ENCODE results near the gene C5orf63. TPM values are rescaled to one million over a fixed set of nuclear protein-coding genes. Genes with fewer than 3 reads are reported as not detected.
A peak's percentile ranks its signal among the peaks of the same experiment; 100 is the strongest.

The C5orf63 gene
- total RNA-seq, 1 experiment from 2014 or later = 1.2 TPM

DNA sequence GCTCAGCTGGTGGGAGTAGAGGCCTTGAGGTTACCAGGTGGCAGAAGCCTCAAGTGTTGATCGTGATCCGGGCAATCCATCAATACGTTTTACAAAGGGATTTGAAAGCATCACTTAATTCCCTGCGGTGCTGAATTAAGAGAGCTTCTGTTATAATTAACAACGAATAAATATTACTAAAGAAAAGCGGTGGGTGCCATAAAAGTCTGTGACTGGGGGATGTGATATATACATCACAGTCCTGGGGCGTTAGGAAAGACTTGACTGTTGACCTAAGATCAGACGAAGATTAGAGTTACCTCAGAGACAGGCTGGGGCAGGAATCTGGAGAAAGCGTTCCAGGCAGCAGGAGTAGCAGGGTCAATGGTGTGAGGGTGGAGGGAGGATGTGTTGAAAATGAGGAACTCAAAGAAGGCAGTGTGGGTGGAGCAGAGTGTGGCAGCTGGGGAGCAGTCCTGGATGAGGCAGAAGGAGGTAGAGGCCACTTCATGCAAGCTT, 6.7 kb upstream of the C5orf63 start:
- Histone ChIP-seq H3K18ac (ENCODE audit: insufficient read length, low read depth, low read length) (no peak overlapping the region), H3K14ac (ENCODE audit: insufficient read depth, low read length) (peak overlapping the region; percentile 44; the same call in 1 of the 2 replicates), H3K9ac (ENCODE audit: extremely low read depth, insufficient read length, low read length) (no peak overlapping the region), H3K27me3 (ENCODE audit: insufficient read depth, low read length) (no peaks in the 10 kb centered on the region), H2BK15ac (ENCODE audit: low read depth, low read length) (no peak overlapping the region), H2BK12ac (ENCODE audit: insufficient read length, low read depth, low read length) (no peak overlapping the region), H4K5ac (ENCODE audit: insufficient read length, low read depth, low read length) (no peak overlapping the region), H3K79me1 (ENCODE audit: insufficient read depth, low read depth, low read length, poor library complexity, severe bottlenecking) (no peaks in the 10 kb centered on the region), H2BK5ac (ENCODE audit: insufficient read length, low read length) (no peak overlapping the region), H3K4me2 (ENCODE audit: insufficient read depth, insufficient read length, low read length) (no peak overlapping the region), H3K4me1 (ENCODE audit: insufficient read depth, low read length) (peaks cover 18% of the 10 kb centered on the region; the same call in 1 of the 2 replicates), H3K9me3 (ENCODE audit: control insufficient read depth, low read depth, low read length) (no peaks in the 10 kb centered on the region), H2AFZ (ENCODE audit: low read length) (peak overlapping the region; percentile 15), H2BK20ac (ENCODE audit: low read depth, low read length, poor library complexity, severe bottlenecking) (no peak overlapping the region), H3K4ac (ENCODE audit: low read depth, low read length) (no peak overlapping the region), H2AK5ac (ENCODE audit: insufficient read length, low read length) (no peak overlapping the region), H3T11ph (ENCODE audit: low read length) (no peak overlapping the region), H4K91ac (ENCODE audit: insufficient read length, low read depth, low read length) (no peak overlapping the region), H3K27ac (ENCODE audit: insufficient read length, low read depth, low read length) (no peak overlapping the region), H3K56ac (ENCODE audit: insufficient read length, low read depth, low read length) (no peak overlapping the region), H4K8ac (replicated peaks; ENCODE audit: insufficient read length, low read depth, low read length) (no peak overlapping the region), H3K23me2 (ENCODE audit: insufficient read length, low read depth, low read length, poor library complexity, severe bottlenecking) (no peaks in the 10 kb centered on the region), H3K23ac (ENCODE audit: insufficient read length, low read depth, low read length) (no peak overlapping the region), H4K20me1 (ENCODE audit: control insufficient read depth, insufficient read depth, insufficient read length) (no peaks in the 10 kb centered on the region), H3K79me2 (ENCODE audit: insufficient read depth, low read length) (no peaks in the 10 kb centered on the region), H2BK120ac (ENCODE audit: low read depth, low read length, poor library complexity, severe bottlenecking) (no peak overlapping the region)
- WGBS (ENCODE audit: extremely low coverage, insufficient read length, low lambda C conversion rate) = no CpG with 5 or more reads among the region's 9 CpGs
- H3K36me3 Mint-ChIP-seq (ENCODE audit: insufficient read depth in 1 of 3, low read depth in 3 of 3) = no peaks in the 10 kb centered on the region
- TF ChIP-seq, protein P1, sequence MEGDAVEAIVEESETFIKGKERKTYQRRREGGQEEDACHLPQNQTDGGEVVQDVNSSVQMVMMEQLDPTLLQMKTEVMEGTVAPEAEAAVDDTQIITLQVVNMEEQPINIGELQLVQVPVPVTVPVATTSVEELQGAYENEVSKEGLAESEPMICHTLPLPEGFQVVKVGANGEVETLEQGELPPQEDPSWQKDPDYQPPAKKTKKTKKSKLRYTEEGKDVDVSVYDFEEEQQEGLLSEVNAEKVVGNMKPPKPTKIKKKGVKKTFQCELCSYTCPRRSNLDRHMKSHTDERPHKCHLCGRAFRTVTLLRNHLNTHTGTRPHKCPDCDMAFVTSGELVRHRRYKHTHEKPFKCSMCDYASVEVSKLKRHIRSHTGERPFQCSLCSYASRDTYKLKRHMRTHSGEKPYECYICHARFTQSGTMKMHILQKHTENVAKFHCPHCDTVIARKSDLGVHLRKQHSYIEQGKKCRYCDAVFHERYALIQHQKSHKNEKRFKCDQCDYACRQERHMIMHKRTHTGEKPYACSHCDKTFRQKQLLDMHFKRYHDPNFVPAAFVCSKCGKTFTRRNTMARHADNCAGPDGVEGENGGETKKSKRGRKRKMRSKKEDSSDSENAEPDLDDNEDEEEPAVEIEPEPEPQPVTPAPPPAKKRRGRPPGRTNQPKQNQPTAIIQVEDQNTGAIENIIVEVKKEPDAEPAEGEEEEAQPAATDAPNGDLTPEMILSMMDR (conservative IDR thresholded peaks at IDR 0.05) = no peak
- no peaks in the 10 kb centered on the region; a peak in 1 of 5 replicates for H3K9me3 Mint-ChIP-seq
- peaks cover 48 to 54% of the 10 kb centered on the region in 2 experiments for H3K4me1 Mint-ChIP-seq
- DNase-seq = peak; percentile 61
- H3K27me3 Mint-ChIP-seq (ENCODE audit: low read depth) = no peaks in the 10 kb centered on the region
- peak overlapping the region; percentile 56 to 84 (median 62) for H3K27ac Mint-ChIP-seq
- peak overlapping the region in 1 of 2 experiments; percentile 43; a peak in 3 of 5 replicates for H3K4me3 Mint-ChIP-seq

Data from H9 (cell line).